Neural cell (in vitro differentiated cells): ENCODE measurements around the gene CDK2AP2.

Experiments used
- CTCF ChIP-seq: fragments of 450-650 bp; IDR thresholded peaks from 2 replicates; pipeline ENCODE4 v1.5.1; 2014; ENCODE audit warnings: antibody characterized with exemption, mild to moderate bottlenecking, moderate library complexity; ENCODE audit not compliant: poor library complexity, severe bottlenecking
- EP300 ChIP-seq: fragments of 450-650 bp; conservative IDR thresholded peaks from 2 replicates; pipeline ENCODE4 v1.6.1; 2014; ENCODE audit warnings: antibody characterized with exemption, mild to moderate bottlenecking, moderate library complexity; ENCODE audit not compliant: poor library complexity, severe bottlenecking
- POLR2AphosphoS5 ChIP-seq: IDR thresholded peaks from 2 replicates; pipeline ENCODE4 v1.6.1; 2012

DNA sequence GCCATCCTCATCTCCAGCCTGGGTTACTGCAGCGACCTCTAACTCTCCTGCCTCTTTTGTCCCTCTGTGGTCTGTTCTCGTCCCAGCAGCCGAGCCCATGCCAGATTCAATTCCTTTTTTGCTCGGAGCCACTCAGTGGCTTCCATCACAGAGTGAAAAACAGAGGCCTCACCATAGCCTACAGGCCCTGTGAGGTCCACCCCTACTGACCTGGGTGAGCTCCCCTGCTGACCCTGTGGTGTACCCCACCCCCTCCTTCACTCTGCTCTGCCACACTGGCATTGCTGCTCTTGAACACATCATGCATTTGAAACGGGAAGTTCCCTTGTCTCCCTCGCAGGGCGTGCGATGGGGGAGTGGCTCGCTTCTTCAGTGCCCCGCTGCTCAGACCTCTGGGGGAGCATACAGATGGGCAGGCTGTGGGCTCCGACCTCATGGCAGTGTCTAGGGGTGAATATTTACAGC is 23.1 kb downstream of the CDK2AP2 start:
- TF ChIP-seq CTCF = no peak
- no peak for TF ChIP-seq POLR2AphosphoS5
- no peak for TF ChIP-seq EP300
